SU-DHL-6 (cell line): ENCODE data around the gene SH3GL2.

Experiments
- H2AFZ ChIP-seq: fragments of 200-600 bp; sonication (generic); 2 replicates; pipeline ENCODE4 v1.6.1; 2014; ENCODE audit warnings: low read depth, mild to moderate bottlenecking, moderate library complexity, mixed read lengths, antibody characterized with exemption, low read length; ENCODE audit not compliant: severe bottlenecking
- H3F3A ChIP-seq: fragments of 200-600 bp; shearing (Covaris generic); 2 replicates; pipeline ENCODE4 v1.6.0; 2016; ENCODE audit warnings: antibody characterized with exemption, mild to moderate bottlenecking; ENCODE audit not compliant: insufficient read depth
- H3K27ac ChIP-seq: fragments of 200-600 bp; sonication (generic); 2 replicates; pipeline ENCODE4 v1.5.1; 2016; ENCODE audit warnings: low read depth, mild to moderate bottlenecking, low read length, moderate library complexity, mixed read lengths
- H3K27me3 ChIP-seq: fragments of 200-600 bp; sonication (generic), shearing (Covaris generic); 2 replicates; pipeline ENCODE4 v1.6.0; 2014; ENCODE audit warnings: mild to moderate bottlenecking, low read length
- H3K36me3 ChIP-seq: fragments of 200-600 bp; sonication (generic); 2 replicates; pipeline ENCODE4 v1.6.1; 2014; ENCODE audit warnings: mild to moderate bottlenecking, low read length, mixed read lengths
- H3K4me2 ChIP-seq: fragments of 300-600, 200-600 bp; shearing (Covaris generic), sonication (generic); 2 replicates; pipeline ENCODE4 v1.6.0; 2014; ENCODE audit warnings: low read length, low read depth, mild to moderate bottlenecking; ENCODE audit not compliant: poor library complexity, severe bottlenecking
- H3K4me3 ChIP-seq: fragments of 200-600 bp; sonication (generic); 2 replicates; pipeline ENCODE4 v1.5.1; 2014; ENCODE audit warnings: antibody characterized with exemption, low read length, mild to moderate bottlenecking, mixed read lengths; ENCODE audit not compliant: insufficient read depth, poor library complexity, severe bottlenecking
- H3K79me2 ChIP-seq: fragments of 200-600 bp; sonication (generic); 2 replicates; pipeline ENCODE4 v1.6.1; 2014; ENCODE audit warnings: mild to moderate bottlenecking, low read length, moderate library complexity; ENCODE audit not compliant: insufficient read depth
- H3K9ac ChIP-seq: fragments of 200-600 bp; sonication (generic); 2 replicates; pipeline ENCODE4 v1.7.0; 2014; ENCODE audit warnings: mild to moderate bottlenecking, low read length
- H3K9me2 ChIP-seq: fragments of 200-600 bp; sonication (generic); replicated peaks from 2 replicates; pipeline ENCODE4 v1.6.1; 2014; ENCODE audit warnings: low read length; ENCODE audit not compliant: insufficient read depth
- H3K9me3 ChIP-seq: fragments of 200-600 bp; sonication (generic); 2 replicates; pipeline ENCODE4 v1.6.1; 2014; ENCODE audit warnings: low read length, mixed read lengths; ENCODE audit not compliant: insufficient read depth
- H4K20me1 ChIP-seq: fragments of 200-600 bp; sonication (generic); 2 replicates; pipeline ENCODE4 v1.6.1; 2014; ENCODE audit warnings: low read depth, mild to moderate bottlenecking, antibody characterized with exemption, low read length, moderate library complexity, mixed read lengths
- EZH2phosphoT487 ChIP-seq: fragments of 200-600 bp; sonication (generic), shearing (Covaris generic); conservative IDR thresholded peaks from 2 replicates; pipeline ENCODE4 v1.6.1; 2018; ENCODE audit warnings: mild to moderate bottlenecking, antibody characterized with exemption, low read length, moderate library complexity, mixed read lengths
- TF ChIP-seq, protein P1 (sequence below): fragments of 200-600 bp; sonication (generic); IDR thresholded peaks from one replicate; pipeline ENCODE4 v1.5.1; 2017; ENCODE audit warnings: antibody characterized with exemption, mild to moderate bottlenecking, low read length, moderate library complexity; ENCODE audit not compliant: insufficient read depth, poor library complexity, severe bottlenecking

SH3GL2 gene

GRCh38 chr9:17833846-17834245, 255.0 kb downstream of the SH3GL2 start:
- no peak for TF ChIP-seq EZH2phosphoT487
- TF ChIP-seq, protein P1, sequence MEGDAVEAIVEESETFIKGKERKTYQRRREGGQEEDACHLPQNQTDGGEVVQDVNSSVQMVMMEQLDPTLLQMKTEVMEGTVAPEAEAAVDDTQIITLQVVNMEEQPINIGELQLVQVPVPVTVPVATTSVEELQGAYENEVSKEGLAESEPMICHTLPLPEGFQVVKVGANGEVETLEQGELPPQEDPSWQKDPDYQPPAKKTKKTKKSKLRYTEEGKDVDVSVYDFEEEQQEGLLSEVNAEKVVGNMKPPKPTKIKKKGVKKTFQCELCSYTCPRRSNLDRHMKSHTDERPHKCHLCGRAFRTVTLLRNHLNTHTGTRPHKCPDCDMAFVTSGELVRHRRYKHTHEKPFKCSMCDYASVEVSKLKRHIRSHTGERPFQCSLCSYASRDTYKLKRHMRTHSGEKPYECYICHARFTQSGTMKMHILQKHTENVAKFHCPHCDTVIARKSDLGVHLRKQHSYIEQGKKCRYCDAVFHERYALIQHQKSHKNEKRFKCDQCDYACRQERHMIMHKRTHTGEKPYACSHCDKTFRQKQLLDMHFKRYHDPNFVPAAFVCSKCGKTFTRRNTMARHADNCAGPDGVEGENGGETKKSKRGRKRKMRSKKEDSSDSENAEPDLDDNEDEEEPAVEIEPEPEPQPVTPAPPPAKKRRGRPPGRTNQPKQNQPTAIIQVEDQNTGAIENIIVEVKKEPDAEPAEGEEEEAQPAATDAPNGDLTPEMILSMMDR: no peak
- Histone ChIP-seq H3K27ac (no peak overlapping the region), H4K20me1 (no peaks in the 10 kb centered on the region), H2AFZ (no peak overlapping the region), H3K9ac (no peak overlapping the region), H3K4me3 (no peak overlapping the region), H3K79me2 (no peaks in the 10 kb centered on the region), H3K36me3 (no peaks in the 10 kb centered on the region), H3K9me3 (no peaks in the 10 kb centered on the region), H3K9me2 (no peaks in the 10 kb centered on the region), H3K27me3 (no peaks in the 10 kb centered on the region), H3K4me2 (no peak overlapping the region), H3F3A (no peaks in the 10 kb centered on the region)

DNA sequence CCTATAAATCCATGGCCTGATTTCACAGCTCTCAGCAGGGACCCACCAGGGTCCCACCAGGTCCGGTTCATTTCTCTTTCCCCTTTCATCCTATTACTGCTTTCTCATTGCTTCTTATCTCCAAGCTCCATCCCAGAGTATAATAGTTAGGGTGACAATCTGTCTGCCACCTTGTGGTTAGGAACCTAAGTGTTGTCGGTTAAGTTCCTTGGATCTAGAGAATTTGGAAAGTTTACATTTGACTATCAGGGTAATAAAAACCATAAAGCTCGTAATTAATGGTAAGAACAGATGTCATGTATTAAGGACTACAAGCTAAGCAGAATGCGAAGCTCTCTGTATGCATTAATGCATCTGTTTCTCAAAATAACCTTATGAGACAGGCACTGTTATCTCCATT, 259.1 kb downstream of the SH3GL2 start:
- H3K27ac ChIP-seq: no peak overlapping the region
- no peak overlapping the region for H3K4me2 ChIP-seq
- no peaks in the 10 kb centered on the region for H3K27me3 ChIP-seq
- no peak overlapping the region for H2AFZ ChIP-seq
- H3K9ac ChIP-seq: no peak overlapping the region
- TF ChIP-seq, protein P1: no peak
- no peak for TF ChIP-seq EZH2phosphoT487
- H3F3A ChIP-seq: no peaks in the 10 kb centered on the region
- H4K20me1 ChIP-seq: no peaks in the 10 kb centered on the region
- H3K79me2 ChIP-seq: no peaks in the 10 kb centered on the region
- no peaks in the 10 kb centered on the region for H3K36me3 ChIP-seq
- no peak overlapping the region for H3K4me3 ChIP-seq
- H3K9me2 ChIP-seq: no peaks in the 10 kb centered on the region
- no peaks in the 10 kb centered on the region for H3K9me3 ChIP-seq

- Histone ChIP-seq H4K20me1 (no peaks in the 10 kb centered on the region), H3F3A (no peaks in the 10 kb centered on the region), H3K9me2 (no peaks in the 10 kb centered on the region), H3K9ac (no peak overlapping the region), H3K27me3 (no peaks in the 10 kb centered on the region), H3K4me3 (no peak overlapping the region), H3K9me3 (no peaks in the 10 kb centered on the region), H3K27ac (no peak overlapping the region), H3K4me2 (no peak overlapping the region), H3K36me3 (no peaks in the 10 kb centered on the region), H3K79me2 (no peaks in the 10 kb centered on the region), H2AFZ (no peak overlapping the region)
- TF ChIP-seq, protein P1: no peak
- TF ChIP-seq EZH2phosphoT487: no peak
Measured at GRCh38 chr9:17839776-17840175, 260.9 kb downstream of the SH3GL2 start.
